Measurements from ENCODE around the gene CLDN14. TPM values are rescaled to one million over a fixed set of nuclear protein-coding genes. Genes with fewer than 3 reads are reported as not detected.

Gene CLDN14
- total RNA-seq, result 0.26 and 1.1 TPM in 2 replicates

GRCh38 chr21:36479415-36480402, at the start of gene CLDN14:
Gene CLDN14 (minus strand): TSS chr21:36480122. CDS start chr21:36461695, 18,427 bp downstream.

Other genes starting within 250 kb of the CLDN14 start
- 31.6 and 38.1 TPM in 2 replicates for gene MORC3, start 159.9 kb downstream of the CLDN14 start, total RNA-seq
- 1.2 and 1.6 TPM in 2 replicates for gene CHAF1B, start 94.7 kb downstream of the CLDN14 start, total RNA-seq
- gene SIM2, start 219.0 kb upstream of the CLDN14 start, total RNA-seq, result under 0.01 and 0.13 TPM in 2 replicates

Measured in smooth muscle cell of the pulmonary artery (primary cell).